ENCODE measurements around the gene MAN1C1. TPM values are rescaled to one million over a fixed set of nuclear protein-coding genes. Genes with fewer than 3 reads are reported as not detected.

The MAN1C1 gene
- total and polyA plus RNA-seq, 5 donors from 2014 or later, result 3.1 to 15.1 (median 3.5) TPM

- ATAC-seq (ENCODE audit: low read depth in 2 of 2), result no peak
- H3K4me3 ChIP-seq (ENCODE audit: low read depth, low read length), result no peak overlapping the region
Observed at GRCh38 chr1:25768999-25769398, 152.4 kb downstream of the MAN1C1 start.

GRCh38 chr1:25769625-25770383, 153.2 kb downstream of the MAN1C1 start:
- no peak overlapping the region for H3K27ac ChIP-seq (ENCODE audit: insufficient read depth, low read length, poor library complexity, severe bottlenecking)
- no peak overlapping the region for H3K4me3 ChIP-seq (ENCODE audit: low read depth, low read length)
- H3K9me3 ChIP-seq (ENCODE audit: control insufficient read depth in 2 of 2, low read length in 2 of 2), result no peaks in the 10 kb centered on the region
- no peaks in the 10 kb centered on the region for H3K27me3 ChIP-seq (ENCODE audit: control insufficient read depth, insufficient read depth, low read length)
- Mint-ChIP-seq H3K27ac (peak overlapping the region in 2 of 3 donors; percentile 42 to 96), H3K36me3 (peaks cover 31% of the 10 kb centered on the region), H3K4me3 (peak overlapping the region in 1 of 4 donors; percentile 74), H3K4me1 (peaks cover 4 to 66% (median 32%) of the 10 kb centered on the region in 4 donors), H3K9me3 (peaks cover 0 to 1% (median 0%) of the 10 kb centered on the region in 7 donors), H3K27me3 (no peaks in the 10 kb centered on the region)
- H3K4me1 ChIP-seq (ENCODE audit: control insufficient read depth, insufficient read depth, low read length, poor library complexity, severe bottlenecking), result peaks cover 31% of the 10 kb centered on the region
- DNase-seq (no peak), ATAC-seq (ENCODE audit: low read depth in 2 of 2) (no peak)
- no peaks in the 10 kb centered on the region for H3K36me3 ChIP-seq (ENCODE audit: control insufficient read depth, insufficient read depth, low read length)

More at GRCh38 chr1:25768999-25769398, 152.4 kb downstream of the MAN1C1 start:
- Histone ChIP-seq H3K27me3 (ENCODE audit: control insufficient read depth, insufficient read depth, low read length) (no peaks in the 10 kb centered on the region), H3K4me1 (ENCODE audit: control insufficient read depth, insufficient read depth, low read length, poor library complexity, severe bottlenecking) (peaks cover 23% of the 10 kb centered on the region), H3K27ac (ENCODE audit: insufficient read depth, low read length, poor library complexity, severe bottlenecking) (no peak overlapping the region), H3K9me3 (ENCODE audit: control insufficient read depth in 2 of 2, low read length in 2 of 2) (no peaks in the 10 kb centered on the region), H3K36me3 (ENCODE audit: control insufficient read depth, insufficient read depth, low read length) (no peaks in the 10 kb centered on the region)
- DNase-seq, result no peak
- H3K36me3 Mint-ChIP-seq, result peaks cover 31% of the 10 kb centered on the region
- no peaks in the 10 kb centered on the region for H3K27me3 Mint-ChIP-seq
- H3K4me1 Mint-ChIP-seq, result peaks cover 0 to 59% (median 25%) of the 10 kb centered on the region in 4 donors
- peaks cover 0 to 1% (median 0%) of the 10 kb centered on the region in 7 donors for H3K9me3 Mint-ChIP-seq
- peak overlapping the region in 2 of 3 donors; percentile 42 to 44 for H3K27ac Mint-ChIP-seq
- H3K4me3 Mint-ChIP-seq, result no peak overlapping the region

- Histone ChIP-seq H3K9me3 (ENCODE audit: control insufficient read depth in 2 of 2, low read length in 2 of 2) (no peaks in the 10 kb centered on the region), H3K4me1 (ENCODE audit: control insufficient read depth, insufficient read depth, low read length, poor library complexity, severe bottlenecking) (peaks cover 40% of the 10 kb centered on the region), H3K27ac (ENCODE audit: insufficient read depth, low read length, poor library complexity, severe bottlenecking) (no peak overlapping the region), H3K36me3 (ENCODE audit: control insufficient read depth, insufficient read depth, low read length) (no peaks in the 10 kb centered on the region), H3K4me3 (ENCODE audit: low read depth, low read length) (no peak overlapping the region), H3K27me3 (ENCODE audit: control insufficient read depth, insufficient read depth, low read length) (no peaks in the 10 kb centered on the region)
- peaks cover 31% of the 10 kb centered on the region for H3K36me3 Mint-ChIP-seq
- no peaks in the 10 kb centered on the region for H3K27me3 Mint-ChIP-seq
- no peak for DNase-seq
- H3K4me1 Mint-ChIP-seq, result peaks cover 6 to 68% (median 39%) of the 10 kb centered on the region in 4 donors
- H3K27ac Mint-ChIP-seq, result peak overlapping the region; percentile 77 to 96 (median 96)
- H3K9me3 Mint-ChIP-seq, result no peaks in the 10 kb centered on the region
- ATAC-seq (ENCODE audit: low read depth in 2 of 2), result no peak
- H3K4me3 Mint-ChIP-seq, result peak overlapping the region in 3 of 4 donors; percentile 50 to 74 (median 65)
Observed at GRCh38 chr1:25770541-25771220, 154.1 kb downstream of the MAN1C1 start.

GRCh38 chr1:25771221-25772114, 154.9 kb downstream of the MAN1C1 start:
- H3K9me3 ChIP-seq (ENCODE audit: control insufficient read depth in 2 of 2, low read length in 2 of 2), result no peaks in the 10 kb centered on the region
- no peak overlapping the region for H3K27ac ChIP-seq (ENCODE audit: insufficient read depth, low read length, poor library complexity, severe bottlenecking)
- peaks cover 6 to 67% (median 42%) of the 10 kb centered on the region in 4 donors for H3K4me1 Mint-ChIP-seq
- H3K4me3 Mint-ChIP-seq, result peak overlapping the region in 3 of 4 donors; percentile 40 to 65 (median 50)
- H3K4me1 ChIP-seq (ENCODE audit: control insufficient read depth, insufficient read depth, low read length, poor library complexity, severe bottlenecking), result peaks cover 44% of the 10 kb centered on the region
- no peaks in the 10 kb centered on the region for H3K27me3 Mint-ChIP-seq
- no peaks in the 10 kb centered on the region for H3K9me3 Mint-ChIP-seq
- no peaks in the 10 kb centered on the region for H3K27me3 ChIP-seq (ENCODE audit: control insufficient read depth, insufficient read depth, low read length)
- no peak for DNase-seq
- H3K27ac Mint-ChIP-seq, result peak overlapping the region; percentile 77 to 96 (median 96)
- H3K36me3 Mint-ChIP-seq, result peaks cover 31% of the 10 kb centered on the region
- H3K4me3 ChIP-seq (ENCODE audit: low read depth, low read length), result no peak overlapping the region
- H3K36me3 ChIP-seq (ENCODE audit: control insufficient read depth, insufficient read depth, low read length), result no peaks in the 10 kb centered on the region
- ATAC-seq (ENCODE audit: low read depth in 2 of 2), result no peak

GRCh38 chr1:25772164-25772563, 155.6 kb downstream of the MAN1C1 start:
- H3K27me3 Mint-ChIP-seq, result no peaks in the 10 kb centered on the region
- no peak overlapping the region for H3K27ac ChIP-seq (ENCODE audit: insufficient read depth, low read length, poor library complexity, severe bottlenecking)
- no peaks in the 10 kb centered on the region for H3K9me3 Mint-ChIP-seq
- peaks cover 6 to 72% (median 45%) of the 10 kb centered on the region in 4 donors for H3K4me1 Mint-ChIP-seq
- H3K27ac Mint-ChIP-seq, result peak overlapping the region in 2 of 3 donors; percentile 69 to 96
- peak overlapping the region in 2 of 4 donors; percentile 13 to 40 for H3K4me3 Mint-ChIP-seq
- no peak overlapping the region for H3K4me3 ChIP-seq (ENCODE audit: low read depth, low read length)
- H3K27me3 ChIP-seq (ENCODE audit: control insufficient read depth, insufficient read depth, low read length), result no peaks in the 10 kb centered on the region
- H3K9me3 ChIP-seq (ENCODE audit: control insufficient read depth in 2 of 2, low read length in 2 of 2), result no peaks in the 10 kb centered on the region
- ATAC-seq (ENCODE audit: low read depth in 2 of 2) (no peak), DNase-seq (no peak)
- H3K36me3 ChIP-seq (ENCODE audit: control insufficient read depth, insufficient read depth, low read length), result no peaks in the 10 kb centered on the region
- peaks cover 31% of the 10 kb centered on the region for H3K36me3 Mint-ChIP-seq
- H3K4me1 ChIP-seq (ENCODE audit: control insufficient read depth, insufficient read depth, low read length, poor library complexity, severe bottlenecking), result peaks cover 44% of the 10 kb centered on the region

GRCh38 chr1:25772692-25773245, 156.2 kb downstream of the MAN1C1 start:
- peaks cover 6 to 76% (median 45%) of the 10 kb centered on the region in 4 donors for H3K4me1 Mint-ChIP-seq
- Histone ChIP-seq H3K9me3 (ENCODE audit: control insufficient read depth in 2 of 2, low read length in 2 of 2) (no peaks in the 10 kb centered on the region), H3K4me3 (ENCODE audit: low read depth, low read length) (no peak overlapping the region), H3K27me3 (ENCODE audit: control insufficient read depth, insufficient read depth, low read length) (no peaks in the 10 kb centered on the region), H3K36me3 (ENCODE audit: control insufficient read depth, insufficient read depth, low read length) (no peaks in the 10 kb centered on the region), H3K27ac (ENCODE audit: insufficient read depth, low read length, poor library complexity, severe bottlenecking) (no peak overlapping the region), H3K4me1 (ENCODE audit: control insufficient read depth, insufficient read depth, low read length, poor library complexity, severe bottlenecking) (peaks cover 44% of the 10 kb centered on the region)
- H3K36me3 Mint-ChIP-seq, result peaks cover 31% of the 10 kb centered on the region
- H3K27me3 Mint-ChIP-seq, result no peaks in the 10 kb centered on the region
- H3K27ac Mint-ChIP-seq, result peak overlapping the region; percentile 89 to 97 (median 96)
- H3K4me3 Mint-ChIP-seq, result peak overlapping the region in 3 of 4 donors; percentile 14 to 53 (median 44)
- ATAC-seq (ENCODE audit: low read depth in 2 of 2), result no peak
- H3K9me3 Mint-ChIP-seq, result no peaks in the 10 kb centered on the region
- no peak for DNase-seq

All from CD4-positive, CD25-positive, alpha-beta regulatory T cell (primary cell).